Common myeloid progenitor, CD34-positive (primary cell): ENCODE measurements around the gene AGBL1.

Source experiments
- CTCF ChIA-PET: fragments of 350-600 bp; sonication (Branson Sonifier 250); formaldehyde crosslinking; loops from one replicate; lab custom pipeline; 2021; ENCODE audit warnings: antibody characterized with exemption; lab: Charles Lee
- POLR2A ChIA-PET: fragments of 350-600 bp; sonication (Branson Sonifier 250); formaldehyde crosslinking; loops from one replicate; lab custom pipeline; 2021; ENCODE audit warnings: antibody characterized with exemption; lab: Charles Lee
- DNase-seq, 3 donors: peaks; one replicate each; pipeline versions ENCODE4 v3.0.0 to v3.0.0-alpha.2; 2013
- H3K27ac ChIP-seq, 2 experiments: 1 replicate in 1 of 2; 2 replicates in 1 of 2; pipeline ENCODE4 v1.7.0; 2013; ENCODE audit warnings: inconsistent platforms in 2 of 2, low read length in 2 of 2, mild to moderate bottlenecking in 2 of 2, low read depth in 1 of 2, moderate library complexity in 1 of 2; ENCODE audit not compliant: severe bottlenecking in 2 of 2, insufficient read depth in 1 of 2, poor library complexity in 1 of 2
- H3K27me3 ChIP-seq, 5 experiments: replicated peaks in 2 of 5; 1 replicate in 3 of 5; 2 replicates in 2 of 5; pipeline versions ENCODE4 v1.6.1 to v1.7.0; 2013; ENCODE audit warnings: low read length in 4 of 5, mild to moderate bottlenecking in 2 of 5, moderate library complexity in 2 of 5, inconsistent platforms in 1 of 5; ENCODE audit not compliant: insufficient read depth in 5 of 5, control insufficient read depth in 4 of 5
- H3K36me3 ChIP-seq, 4 experiments: 1 replicate in 2 of 4; 2 replicates in 2 of 4; pipeline versions ENCODE4 v1.6.1 to v1.7.0; 2013; ENCODE audit warnings: low read length in 3 of 4, control low read depth in 1 of 4, mild to moderate bottlenecking in 1 of 4; ENCODE audit not compliant: control insufficient read depth in 4 of 4, insufficient read depth in 4 of 4
- H3K4me1 ChIP-seq, 4 experiments: 1 replicate in 3 of 4; 2 replicates in 1 of 4; pipeline versions ENCODE4 v1.6.1 to v1.7.1; 2013; ENCODE audit warnings: low read length in 3 of 4, mild to moderate bottlenecking in 3 of 4, control low read depth in 1 of 4, inconsistent platforms in 1 of 4, moderate library complexity in 1 of 4; ENCODE audit not compliant: control insufficient read depth in 4 of 4, insufficient read depth in 4 of 4; ENCODE audit errors: control extremely low read depth in 1 of 4
- H3K4me3 ChIP-seq, 7 experiments: 1 replicate in 4 of 7; 2 replicates in 3 of 7; pipeline versions ENCODE4 v1.5.1 to v1.7.0; 2013; ENCODE audit warnings: mild to moderate bottlenecking in 7 of 7, low read length in 6 of 7, moderate library complexity in 6 of 7, inconsistent platforms in 2 of 7, low read depth in 2 of 7, control low read depth in 1 of 7; ENCODE audit not compliant: insufficient read depth in 4 of 7, control insufficient read depth in 1 of 7; ENCODE audit errors: extremely low read depth in 1 of 7
- H3K9me3 ChIP-seq, 5 experiments: 1 replicate in 4 of 5; 2 replicates in 1 of 5; pipeline versions ENCODE4 v1.6.1 to v1.7.1; 2013; ENCODE audit warnings: low read length in 4 of 5, mild to moderate bottlenecking in 2 of 5, inconsistent platforms in 1 of 5, low read depth in 1 of 5, moderate library complexity in 1 of 5; ENCODE audit not compliant: control insufficient read depth in 4 of 5, insufficient read depth in 2 of 5; ENCODE audit errors: control extremely low read depth in 1 of 5
- WGBS: methylation state at CpG from one replicate; pipeline ENCODE4 v1.1.5; 2013; ENCODE audit not compliant: insufficient coverage; 5-methylcytosine and 5-hydroxymethylcytosine counted together

Gene AGBL1

DNA sequence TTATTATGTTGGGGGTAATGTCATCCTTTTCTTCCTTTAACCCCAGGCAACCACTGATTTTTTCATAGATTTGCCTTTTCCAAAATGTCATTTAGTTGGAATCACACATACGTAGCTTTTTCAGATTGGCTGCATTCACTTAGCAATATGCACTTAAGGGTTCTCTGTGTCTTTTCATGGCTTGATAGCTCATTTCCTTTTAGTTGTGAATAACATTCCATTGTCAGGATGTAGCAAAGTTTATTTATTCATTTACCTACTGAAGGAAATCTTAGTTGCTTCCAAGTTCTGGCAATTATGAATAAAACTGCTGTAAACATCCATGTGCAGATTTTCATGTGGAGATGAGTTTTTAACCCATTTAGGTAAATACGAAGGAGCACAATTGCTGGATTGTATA, 125.4 kb downstream of the AGBL1 start:
- Histone ChIP-seq H3K4me3 (no peak overlapping the region), H3K9me3 (no peaks in the 10 kb centered on the region), H3K4me1 (no peaks in the 10 kb centered on the region), H3K27me3 (no peaks in the 10 kb centered on the region), H3K36me3 (no peaks in the 10 kb centered on the region), H3K27ac (no peak overlapping the region)
- POLR2A ChIA-PET, result no interaction called here
- CTCF ChIA-PET, result no interaction called here
- no peak for DNase-seq
- WGBS, result 92% methylated on average over 2 of the region's 2 CpGs

DNA sequence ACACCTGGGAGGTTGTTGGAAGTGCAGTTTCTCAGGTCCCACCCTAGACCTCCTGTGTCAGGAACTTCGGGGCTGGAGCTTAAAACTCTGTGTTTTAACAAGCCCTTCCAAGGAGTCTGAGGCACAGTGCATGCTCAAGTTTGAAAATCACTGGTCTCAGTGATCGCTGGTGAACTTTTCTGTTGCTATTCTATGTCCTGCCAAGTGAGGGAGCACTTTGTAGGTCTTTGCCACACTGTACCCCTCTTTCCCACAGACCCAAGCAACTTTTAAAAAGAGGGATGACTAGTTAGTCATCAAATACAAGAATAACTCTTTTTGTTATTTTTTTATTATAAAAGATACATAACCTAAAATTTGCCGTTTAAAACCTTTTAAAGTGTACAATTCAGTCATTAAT, 133.7 kb downstream of the AGBL1 start:
- CTCF ChIA-PET, result no interaction called here

DNA sequence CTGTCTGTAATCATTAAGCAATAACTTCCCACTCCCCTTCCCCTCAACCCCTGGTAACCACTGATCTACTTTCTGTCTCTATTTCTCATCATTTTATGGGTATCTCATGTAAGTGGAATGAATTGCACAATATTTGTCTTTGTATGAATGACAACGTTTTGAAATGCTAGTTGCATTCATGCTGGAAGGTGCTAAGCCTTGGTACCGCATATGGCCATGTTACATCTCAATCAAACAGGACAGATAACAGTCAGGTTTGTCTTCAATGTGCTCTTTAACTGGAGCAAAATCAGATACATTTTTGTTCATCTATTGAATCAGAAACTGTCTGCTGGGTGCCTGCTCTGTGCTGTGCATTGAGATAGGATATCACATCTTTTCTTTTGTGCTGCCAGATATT, 134.2 kb downstream of the AGBL1 start:
- H3K4me1 ChIP-seq, result no peaks in the 10 kb centered on the region
- H3K9me3 ChIP-seq, result peaks cover 0 to 14% (median 3%) of the 10 kb centered on the region in 5 experiments
- no peak overlapping the region for H3K4me3 ChIP-seq
- CTCF ChIA-PET, result no interaction called here
- no peaks in the 10 kb centered on the region for H3K27me3 ChIP-seq
- POLR2A ChIA-PET, result no interaction called here
- H3K36me3 ChIP-seq, result no peaks in the 10 kb centered on the region
- no peak for DNase-seq
- no peak overlapping the region for H3K27ac ChIP-seq
- WGBS, result 90% methylated on average over 1 of the region's 2 CpGs

More for the DNA sequence above, 133.7 kb downstream of the AGBL1 start:
- DNase-seq, result no peak
- Histone ChIP-seq H3K36me3 (no peaks in the 10 kb centered on the region), H3K4me3 (no peak overlapping the region), H3K9me3 (peaks cover 0 to 14% (median 3%) of the 10 kb centered on the region in 5 experiments), H3K4me1 (no peaks in the 10 kb centered on the region), H3K27ac (no peak overlapping the region), H3K27me3 (no peaks in the 10 kb centered on the region)
- WGBS, result 62% methylated on average over 2 of the region's 3 CpGs
- POLR2A ChIA-PET, result no interaction called here

DNA sequence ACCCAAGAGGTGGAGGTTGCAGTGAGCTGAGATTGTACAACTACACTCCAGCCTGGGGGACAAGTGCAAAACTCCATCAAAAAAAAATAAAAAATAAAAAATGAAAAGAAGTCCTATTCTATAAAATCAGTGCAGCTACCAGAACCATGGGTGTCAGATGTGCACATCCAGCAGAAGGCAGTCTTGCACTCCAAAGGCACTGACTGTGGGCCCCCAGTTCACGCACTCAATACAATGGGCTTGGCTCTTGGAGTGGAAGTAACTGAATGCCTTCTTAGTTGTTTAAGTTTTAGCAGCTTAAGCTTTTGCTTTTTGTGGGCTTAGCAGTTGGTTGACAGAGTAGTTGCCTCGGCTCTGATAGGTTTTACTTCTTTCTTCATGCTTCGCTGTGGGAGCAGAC, 141.4 kb downstream of the AGBL1 start:
- Histone ChIP-seq H3K9me3 (peaks cover 0 to 9% (median 0%) of the 10 kb centered on the region in 5 experiments), H3K4me3 (no peak overlapping the region), H3K36me3 (no peaks in the 10 kb centered on the region), H3K27me3 (peaks cover 0 to 3% (median 0%) of the 10 kb centered on the region in 5 experiments), H3K4me1 (no peaks in the 10 kb centered on the region), H3K27ac (no peak overlapping the region)
- 100% methylated on average over 3 of the region's 3 CpGs for WGBS
- ChIA-PET POLR2A (no interaction called here), CTCF (no interaction called here)
- DNase-seq, result no peak

DNA sequence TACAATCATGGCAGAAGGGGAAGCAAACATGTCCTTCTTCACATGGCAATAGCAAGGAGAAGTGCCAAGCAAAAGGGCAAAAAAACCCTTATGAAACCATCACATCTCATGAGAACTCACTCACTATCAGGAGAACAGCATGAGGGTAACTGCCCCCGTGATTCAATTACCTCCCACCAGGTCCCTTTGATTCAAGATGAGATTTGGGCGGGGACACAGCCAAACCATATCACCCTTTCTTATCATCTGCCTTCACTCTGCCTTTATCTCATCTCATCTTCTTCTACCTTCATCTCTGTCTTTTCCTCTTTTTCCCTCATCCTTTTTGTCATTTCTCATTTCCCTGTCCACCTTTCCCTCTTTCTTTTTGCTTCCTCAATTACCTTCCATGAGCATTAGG, 149.6 kb downstream of the AGBL1 start:
- Histone ChIP-seq H3K36me3 (no peaks in the 10 kb centered on the region), H3K27me3 (peaks cover 0 to 45% (median 16%) of the 10 kb centered on the region in 5 experiments), H3K9me3 (no peaks in the 10 kb centered on the region), H3K27ac (no peak overlapping the region), H3K4me1 (no peaks in the 10 kb centered on the region), H3K4me3 (no peak overlapping the region)
- POLR2A ChIA-PET, result no interaction called here
- WGBS, result 83% methylated on average over 2 of the region's 2 CpGs
- no peak for DNase-seq
- CTCF ChIA-PET, result no interaction called here

DNA sequence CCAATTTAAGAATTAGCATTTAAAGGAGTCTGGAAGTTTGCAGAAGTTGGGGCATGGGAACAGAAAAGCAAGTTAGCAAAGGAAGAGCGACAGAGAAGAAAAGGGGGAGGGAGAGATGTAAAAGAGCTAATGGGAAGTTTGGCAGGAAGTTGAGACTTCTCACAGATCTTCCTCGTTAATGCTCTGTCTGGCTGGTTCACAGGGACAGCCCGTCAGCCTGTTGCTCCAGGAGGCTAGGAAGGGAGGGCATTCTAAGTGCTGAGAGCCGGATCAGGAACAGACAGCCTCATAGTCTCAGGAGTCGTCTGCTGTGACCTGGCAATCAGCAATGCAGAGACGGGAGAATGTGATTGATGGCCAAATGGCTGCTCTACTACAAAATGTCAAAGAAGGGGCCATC, 150.3 kb downstream of the AGBL1 start:
- H3K27ac ChIP-seq, result no peak overlapping the region
- DNase-seq, result no peak
- no peaks in the 10 kb centered on the region for H3K36me3 ChIP-seq
- no peaks in the 10 kb centered on the region for H3K9me3 ChIP-seq
- no peaks in the 10 kb centered on the region for H3K4me1 ChIP-seq
- no peak overlapping the region for H3K4me3 ChIP-seq
- 10% methylated on average over 5 of the region's 6 CpGs for WGBS
- POLR2A ChIA-PET, result no interaction called here
- peaks cover 0 to 49% (median 16%) of the 10 kb centered on the region in 5 experiments for H3K27me3 ChIP-seq
- CTCF ChIA-PET, result no interaction called here

DNA sequence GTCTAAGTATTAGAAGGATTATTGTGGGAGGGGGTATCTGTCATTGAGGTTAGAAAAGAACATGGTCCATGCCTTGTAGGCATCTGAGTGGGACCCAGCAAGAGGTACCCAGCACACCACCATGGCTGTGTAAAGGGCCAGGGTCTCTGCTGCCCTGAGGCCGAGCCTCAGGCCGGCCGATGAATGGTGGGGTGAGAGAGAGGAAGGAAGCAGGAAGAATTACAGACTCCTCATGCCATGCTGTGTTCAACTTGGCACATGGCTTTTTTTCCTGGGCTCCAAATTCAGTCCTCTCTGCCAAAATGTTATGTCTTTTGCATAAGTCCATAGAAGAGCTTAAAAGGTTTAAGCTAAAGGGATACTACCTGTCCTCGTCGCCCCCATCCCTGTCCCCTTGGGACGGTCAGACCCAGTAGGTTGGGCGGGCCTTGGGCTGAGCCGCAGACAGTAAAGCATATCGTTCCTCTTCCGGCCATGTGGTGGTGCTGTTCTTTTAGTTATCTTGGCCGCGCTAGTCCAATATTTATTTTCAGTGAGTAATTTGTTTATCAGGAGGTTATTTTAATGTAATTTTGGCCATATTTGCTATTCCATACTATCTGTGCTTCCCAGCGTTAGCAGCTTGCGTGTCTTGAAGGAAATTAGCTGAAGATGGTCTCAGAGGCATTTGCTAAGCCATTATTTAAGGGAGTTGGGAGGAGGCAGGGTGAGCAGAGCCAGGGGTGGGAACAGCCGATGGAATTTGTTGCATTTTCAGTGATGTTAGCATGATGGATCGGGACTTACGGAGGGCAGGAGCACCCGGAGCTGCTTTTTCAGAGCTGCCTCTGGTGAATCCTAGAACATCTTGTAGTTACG, 152.4 kb downstream of the AGBL1 start:
- H3K4me3 ChIP-seq, result no peak overlapping the region
- H3K9me3 ChIP-seq, result no peaks in the 10 kb centered on the region
- CTCF ChIA-PET, result interaction anchor here (1.6 to 2.2 kb wide), 2 partner anchors 18 to 512 kb away, joined by 3 to 7 read pairs; no protein-coding TSS in a partner anchor
- DNase-seq, result peak; percentile 10 to 41 (median 33)
- 3% methylated on average over 12 of the region's 19 CpGs for WGBS
- no peaks in the 10 kb centered on the region for H3K36me3 ChIP-seq
- POLR2A ChIA-PET, result no interaction called here
- peaks cover 0 to 52% (median 16%) of the 10 kb centered on the region in 5 experiments for H3K27me3 ChIP-seq
- no peak overlapping the region for H3K27ac ChIP-seq
- H3K4me1 ChIP-seq, result no peaks in the 10 kb centered on the region
